ENCODE data around the gene KIT.

The KIT gene

DNA sequence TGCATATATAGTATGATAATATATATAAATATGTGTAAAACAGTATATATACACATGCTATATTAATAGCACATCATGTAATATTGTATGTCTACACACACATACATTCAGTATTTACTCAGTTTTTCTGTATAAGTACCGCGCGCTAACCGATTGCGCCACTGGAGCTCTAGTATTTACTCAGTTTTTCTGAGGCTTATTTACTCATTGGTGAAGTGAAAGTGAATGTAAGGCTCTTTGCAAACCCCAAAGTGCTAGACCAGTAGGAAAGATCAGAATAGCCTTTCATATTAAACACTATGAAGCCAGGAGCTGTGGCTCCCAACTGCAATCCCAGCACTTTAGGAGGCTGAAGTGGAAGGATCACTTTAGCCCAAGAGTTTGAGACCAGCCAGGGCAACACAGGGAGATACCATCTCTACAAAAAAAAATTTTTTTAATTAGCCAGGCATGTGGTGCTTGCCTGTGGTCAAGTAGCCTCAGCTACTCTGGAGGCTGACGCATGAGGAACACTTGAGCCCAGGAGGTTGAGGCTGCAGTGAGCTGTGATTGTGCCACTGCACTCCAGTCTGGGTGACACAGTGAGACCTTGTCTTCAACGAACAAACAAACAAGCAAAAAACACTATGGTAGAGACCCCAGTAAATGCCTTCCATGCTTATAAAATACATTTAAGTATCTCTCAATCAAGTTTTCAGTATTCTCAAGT is 125.8 kb downstream of the KIT start:
- DNase-seq (ENCODE audit: insufficient read length, low spot score): no peak
- TF ChIP-seq, protein P1, sequence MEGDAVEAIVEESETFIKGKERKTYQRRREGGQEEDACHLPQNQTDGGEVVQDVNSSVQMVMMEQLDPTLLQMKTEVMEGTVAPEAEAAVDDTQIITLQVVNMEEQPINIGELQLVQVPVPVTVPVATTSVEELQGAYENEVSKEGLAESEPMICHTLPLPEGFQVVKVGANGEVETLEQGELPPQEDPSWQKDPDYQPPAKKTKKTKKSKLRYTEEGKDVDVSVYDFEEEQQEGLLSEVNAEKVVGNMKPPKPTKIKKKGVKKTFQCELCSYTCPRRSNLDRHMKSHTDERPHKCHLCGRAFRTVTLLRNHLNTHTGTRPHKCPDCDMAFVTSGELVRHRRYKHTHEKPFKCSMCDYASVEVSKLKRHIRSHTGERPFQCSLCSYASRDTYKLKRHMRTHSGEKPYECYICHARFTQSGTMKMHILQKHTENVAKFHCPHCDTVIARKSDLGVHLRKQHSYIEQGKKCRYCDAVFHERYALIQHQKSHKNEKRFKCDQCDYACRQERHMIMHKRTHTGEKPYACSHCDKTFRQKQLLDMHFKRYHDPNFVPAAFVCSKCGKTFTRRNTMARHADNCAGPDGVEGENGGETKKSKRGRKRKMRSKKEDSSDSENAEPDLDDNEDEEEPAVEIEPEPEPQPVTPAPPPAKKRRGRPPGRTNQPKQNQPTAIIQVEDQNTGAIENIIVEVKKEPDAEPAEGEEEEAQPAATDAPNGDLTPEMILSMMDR (IDR thresholded peaks at IDR 0.05; ENCODE audit: insufficient read depth, missing control alignments): no peak
- no peak for FAIRE-seq

DNA sequence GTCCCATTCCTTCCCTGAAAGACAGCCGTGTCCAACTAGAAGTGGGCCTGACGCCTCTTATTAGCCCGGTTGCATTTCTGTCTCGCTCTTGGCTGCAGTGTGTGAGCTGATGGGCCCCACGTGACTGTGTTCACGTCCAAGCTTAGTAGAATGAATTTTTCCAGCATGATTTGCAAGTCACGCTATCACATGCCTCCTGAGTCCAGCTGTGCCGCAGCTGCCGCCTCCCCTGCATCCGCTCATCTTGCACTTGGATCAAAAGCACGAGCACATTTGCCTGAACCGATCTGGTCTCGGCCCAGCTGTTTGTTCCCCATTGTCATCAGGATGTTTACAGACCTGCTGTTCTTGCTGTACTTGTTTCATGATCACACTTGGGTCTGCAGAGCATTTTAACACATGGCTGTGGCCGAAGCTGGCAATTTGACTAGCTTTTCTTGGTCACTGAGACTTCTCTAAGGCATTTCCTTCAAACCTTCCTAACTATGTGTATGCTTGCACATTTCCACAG is 126.5 kb downstream of the KIT start:
- FAIRE-seq (no peak), DNase-seq (ENCODE audit: insufficient read length, low spot score) (no peak)
- TF ChIP-seq, protein P1 (IDR thresholded peaks at IDR 0.05; ENCODE audit: insufficient read depth, missing control alignments): no peak
